Left lung (tissue), 14 donors: Measurements from ENCODE around the gene TSPAN6. TPM values are rescaled to one million over a fixed set of nuclear protein-coding genes. Genes with fewer than 3 reads are reported as not detected.

Source experiments
- ATAC-seq: fragments of 200-7000 bp; cut with Tn5 transposase; one replicate; pipeline ENCODE4 v1.9.1; 2020; ENCODE audit warnings: moderate library complexity
- DNase-seq, 4 donors: peaks; one replicate each; pipeline ENCODE4 v3.0.0-alpha.2; 2013 to 2020
- H3K27ac ChIP-seq, 2 donors: fragments of 200-600 bp; sonication (generic) in 1 of 2; one replicate each; pipeline versions ENCODE4 v1.5.0 to v1.8.0; 2020 to 2021
- H3K27me3 ChIP-seq, 2 donors: fragments of 200-600 bp; sonication (generic) in 1 of 2; one replicate each; pipeline versions ENCODE4 v1.5.0 to v1.8.0; 2020 to 2021
- H3K36me3 ChIP-seq, 2 donors: fragments of 200-600 bp; sonication (generic) in 1 of 2; one replicate each; pipeline versions ENCODE4 v1.5.0 to v1.8.0; 2020 to 2021
- H3K4me1 ChIP-seq, 2 donors: fragments of 200-600 bp; one replicate each; pipeline ENCODE4 v1.8.0; 2021
- H3K4me3 ChIP-seq, 2 donors: fragments of 200-600 bp; sonication (generic) in 1 of 2; one replicate each; pipeline versions ENCODE4 v1.5.0 to v1.8.0; 2020 to 2021; ENCODE audit warnings: mild to moderate bottlenecking in 1 of 2
- H3K9me3 ChIP-seq, 2 donors: fragments of 200-600 bp; sonication (generic) in 1 of 2; one replicate each; pipeline versions ENCODE4 v1.5.0 to v1.8.0; 2020 to 2021
- CTCF ChIP-seq, 2 donors: fragments of 200-600 bp; sonication (generic) in 1 of 2; IDR thresholded peaks; one replicate each; pipeline versions ENCODE4 v1.5.0 to v1.8.0; 2021; ENCODE audit warnings: antibody characterized with exemption in 2 of 2
- intact Hi-C, 2 donors: fragments of 100-400 bp; cut with DNase I; formaldehyde crosslinking; loops; one replicate each; pipeline versions ENCODE4 v1.11.2 to v1.14.2; 2022
- long read RNA-seq, 12 donors: library from polyadenylated mRNA in 2 of 12; unstranded in 2 of 12; transcript quantifications; one replicate each; pipeline ENCODE4 v2.0.0 and lab custom pipeline, GENCODE V29; 2019 to 2026
- polyA plus RNA-seq, 6 donors: library from polyadenylated mRNA; unstranded; fragments of 120-200 nt; gene quantifications; one replicate each; pipeline ENCODE4 v1.2.1, GENCODE V29; 2013; ENCODE audit not compliant: insufficient read length in 6 of 6
- total RNA-seq, 2 donors: library from RNA; stranded (reverse); fragmentation: NEBNext Ultra II Directional; extraction: Animal tissue kit (Norgen Biotek cat#: 25700); gene quantifications; one replicate each; pipeline ENCODE4 v1.2.1, GENCODE V29; 2021
- donor health status: DM: no; HTN: yes; CAD: no.
- donor health status: DM: no; HTN: no; CAD: no.

Gene TSPAN6
- total RNA-seq = 10 to 100 TPM; 13.2 to 21.0 TPM
- 100 to 1,000 TPM in 5 of 6 donors, 10 to 100 TPM in 1; 94.8 to 117 (median 106) TPM for polyA plus RNA-seq
- long read RNA-seq, donor 1, transcript TSPAN6-201 (8 exons, 2,206 nt) = major isoform, 90 of 112 reads
- long read RNA-seq, donor 1, partial matches to known transcripts = 10 of 112 reads
- long read RNA-seq, donor 1, other reads (novel, unspliced or antisense) = 12 of 112 reads
- long read RNA-seq, donor 2, transcript TSPAN6-201 (8 exons, 2,206 nt) = major isoform, 60 of 71 reads
- long read RNA-seq, donor 2, partial matches to known transcripts = 11 of 71 reads
- long read RNA-seq, donor 2, other reads (novel, unspliced or antisense) = 0 of 71 reads
- long read RNA-seq, donor 3, transcript TSPAN6-201 (8 exons, 2,206 nt) = major isoform, 69 of 74 reads
- long read RNA-seq, donor 3, partial matches to known transcripts = 0 of 74 reads
- long read RNA-seq, donor 3, other reads (novel, unspliced or antisense) = 5 of 74 reads
- long read RNA-seq, donor 4, transcript TSPAN6-201 (8 exons, 2,206 nt) = major isoform, 17 of 20 reads
- long read RNA-seq, donor 4, partial matches to known transcripts = 2 of 20 reads
- long read RNA-seq, donor 4, other reads (novel, unspliced or antisense) = 1 of 20 reads
- long read RNA-seq, donor 5, transcript TSPAN6-201 (8 exons, 2,206 nt) = major isoform, 48 of 48 reads
- long read RNA-seq, donor 5, partial matches to known transcripts = 0 of 48 reads
- long read RNA-seq, donor 5, other reads (novel, unspliced or antisense) = 0 of 48 reads
- long read RNA-seq, donor 6, transcript TSPAN6-201 (8 exons, 2,206 nt) = major isoform, 69 of 69 reads
- long read RNA-seq, donor 6, partial matches to known transcripts = 0 of 69 reads
- long read RNA-seq, donor 6, other reads (novel, unspliced or antisense) = 0 of 69 reads
- long read RNA-seq, donor 7, transcript TSPAN6-201 (8 exons, 2,206 nt) = major isoform, 60 of 60 reads
- long read RNA-seq, donor 7, partial matches to known transcripts = 0 of 60 reads
- long read RNA-seq, donor 7, other reads (novel, unspliced or antisense) = 0 of 60 reads
- long read RNA-seq, donor 8, transcript TSPAN6-201 (8 exons, 2,206 nt) = major isoform, 33 of 39 reads
- long read RNA-seq, donor 8, partial matches to known transcripts = 0 of 39 reads
- long read RNA-seq, donor 8, other reads (novel, unspliced or antisense) = 6 of 39 reads
- long read RNA-seq, donor 9, partial matches to known transcripts = 0 of 1 reads
- long read RNA-seq, donor 9, other reads (novel, unspliced or antisense) = 0 of 1 reads
- long read RNA-seq, donor 10, transcript TSPAN6-201 (8 exons, 2,206 nt) = major isoform, 19 of 19 reads
- long read RNA-seq, donor 10, partial matches to known transcripts = 0 of 19 reads
- long read RNA-seq, donor 10, other reads (novel, unspliced or antisense) = 0 of 19 reads
- long read RNA-seq, donor 11, transcript TSPAN6-201 (8 exons, 2,206 nt) = major isoform, 46 of 52 reads
- long read RNA-seq, donor 11, partial matches to known transcripts = 0 of 52 reads
- long read RNA-seq, donor 11, other reads (novel, unspliced or antisense) = 6 of 52 reads
- long read RNA-seq, donor 12, transcript TSPAN6-201 (8 exons, 2,206 nt) = major isoform, 44 of 50 reads
- long read RNA-seq, donor 12, partial matches to known transcripts = 0 of 50 reads
- long read RNA-seq, donor 12, other reads (novel, unspliced or antisense) = 6 of 50 reads

GRCh38 chrX:100636321-100636991 lies at the start of gene TSPAN6:
TSS of gene TSPAN6 (minus strand) at chrX:100636806. CDS start at chrX:100636694, 112 bp downstream.
- intact Hi-C loops = no loop called here
- no peaks in the 10 kb centered on the region for H3K9me3 ChIP-seq
- peak; percentile 98 for ATAC-seq
- H3K4me3 ChIP-seq = peak within 1 kb of the TSS; percentile 42
- no peaks in the 10 kb centered on the region for H3K4me1 ChIP-seq
- peak within 1 kb of the TSS; percentile 28 to 33 for H3K27ac ChIP-seq
- peak; percentile 66 to 90 (median 73) for DNase-seq
- TF ChIP-seq CTCF (IDR thresholded peaks at IDR 0.05) = peak; percentile 19 to 44
- peaks cover 0 to 10% of the 10 kb centered on the region in 2 donors for H3K27me3 ChIP-seq
- no peaks in the 10 kb centered on the region for H3K36me3 ChIP-seq

- DNase-seq = no peak
- peaks cover 0 to 3% of the 10 kb centered on the region in 2 donors for H3K27me3 ChIP-seq
- H3K4me3 ChIP-seq = no peak overlapping the region
- intact Hi-C loops = loop anchor here in 1 of 2 donors (5.0 kb wide), 1 partner anchor 81 kb away; no protein-coding TSS in a partner anchor
- ATAC-seq = no peak
- H3K4me1 ChIP-seq = no peaks in the 10 kb centered on the region
- H3K27ac ChIP-seq = no peak overlapping the region
- no peak for TF ChIP-seq CTCF (IDR thresholded peaks at IDR 0.05)
- no peaks in the 10 kb centered on the region for H3K9me3 ChIP-seq
- no peaks in the 10 kb centered on the region for H3K36me3 ChIP-seq
Observed at GRCh38 chrX:100685997-100686305, 49.3 kb upstream of the TSPAN6 start.

- ATAC-seq (peak; percentile 98), DNase-seq (peak in 2 of 4 donors; percentile 59 to 70)
- peak; percentile 61 to 94 for TF ChIP-seq CTCF (IDR thresholded peaks at IDR 0.05)
- Histone ChIP-seq H3K36me3 (no peaks in the 10 kb centered on the region), H3K4me3 (no peak overlapping the region), H3K27ac (no peak overlapping the region), H3K4me1 (no peaks in the 10 kb centered on the region), H3K9me3 (no peaks in the 10 kb centered on the region), H3K27me3 (peaks cover 0 to 3% of the 10 kb centered on the region in 2 donors)
- intact Hi-C loops = loop anchor here in 1 of 2 donors (5.0 kb wide), 1 partner anchor 82 kb away; no protein-coding TSS in a partner anchor
Observed at GRCh38 chrX:100685284-100685996, 48.8 kb upstream of the TSPAN6 start.

GRCh38 chrX:100682939-100683338 lies 46.3 kb upstream of the TSPAN6 start:
- no peak for TF ChIP-seq CTCF (IDR thresholded peaks at IDR 0.05)
- Histone ChIP-seq H3K36me3 (no peaks in the 10 kb centered on the region), H3K9me3 (no peaks in the 10 kb centered on the region), H3K4me3 (no peak overlapping the region), H3K27me3 (peaks cover 0 to 3% of the 10 kb centered on the region in 2 donors), H3K4me1 (no peaks in the 10 kb centered on the region), H3K27ac (no peak overlapping the region)
- ATAC-seq = no peak
- intact Hi-C loops = no loop called here
- DNase-seq = no peak
